Endometrial microvascular endothelial cells (primary cell): ENCODE measurements around the gene AOAH. TPM values are rescaled to one million over a fixed set of nuclear protein-coding genes. Genes with fewer than 3 reads are reported as not detected.
"Not testable (repeated sequence)": the region's sequence is repeated elsewhere in the genome, so short reads cannot be mapped to it uniquely, and the experiment has no call there.

Source experiments
- in situ Hi-C: cut with HindIII; loops from 2 replicates; pipeline ENCODE4 v1.10.0; 2017; ENCODE audit warnings: low sequenced_read_pairs, low pct_unique_long_range_greater_than_20kb; ENCODE audit errors: inconsistent ontology term
- total RNA-seq: library from RNA; depleted of rRNA; stranded (reverse); fragments of >200 nt; gene quantifications from one replicate; pipeline ENCODE4 v1.2.3, GENCODE V29; 2015; ENCODE audit errors: inconsistent ontology term

Gene AOAH
- total RNA-seq, 1 donor from 2014 or later: not detected

- in situ Hi-C loops: no loop called here
Observed at GRCh38 chr7:36711256-36711655, 13.0 kb downstream of the AOAH start.

GRCh38 chr7:36710186-36710791 is 14.0 kb downstream of the AOAH start:
- in situ Hi-C loops: no loop called here

GRCh38 chr7:36708767-36709166 is 15.5 kb downstream of the AOAH start:
- in situ Hi-C loops: no loop called here

DNA sequence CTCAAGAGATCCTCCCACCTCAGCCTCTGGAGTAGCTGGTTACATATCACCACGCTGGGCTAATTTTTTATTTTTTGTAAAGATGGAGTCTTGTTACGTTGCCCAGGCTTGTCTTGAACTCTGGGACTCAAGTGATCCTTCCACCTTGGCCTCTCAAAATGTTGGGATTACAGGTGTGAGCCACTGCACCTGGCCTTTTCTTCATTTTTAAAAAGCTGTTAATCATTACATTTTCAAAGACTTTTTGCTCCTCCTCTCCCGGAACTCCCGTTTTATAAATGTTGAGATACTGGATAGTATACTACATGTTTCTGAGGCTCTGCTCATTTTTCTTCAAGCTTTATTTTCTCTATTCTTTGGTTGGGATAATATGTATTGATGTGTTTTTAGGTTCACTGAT is 16.4 kb downstream of the AOAH start:
- in situ Hi-C loops: no loop called here

DNA sequence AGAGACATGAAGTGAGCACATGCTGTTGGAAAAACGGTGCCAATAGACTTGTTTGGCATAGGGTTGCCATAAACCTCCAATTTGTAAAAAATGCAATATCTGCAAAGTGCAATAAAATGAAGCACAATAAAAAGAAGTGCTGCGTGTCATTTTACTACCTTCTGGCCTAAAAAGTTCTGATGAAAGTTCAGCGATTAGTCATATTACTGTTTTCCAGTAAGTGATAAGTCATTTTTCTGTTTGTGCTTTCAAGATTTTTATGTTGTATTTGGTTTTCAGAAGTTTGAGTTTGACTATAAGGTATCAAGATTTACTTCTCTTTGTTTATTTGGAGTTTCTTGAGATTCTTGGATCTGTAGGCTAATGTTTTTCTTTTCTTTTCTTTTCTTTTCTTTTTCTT is 16.8 kb downstream of the AOAH start:
- in situ Hi-C loops: no loop called here

DNA sequence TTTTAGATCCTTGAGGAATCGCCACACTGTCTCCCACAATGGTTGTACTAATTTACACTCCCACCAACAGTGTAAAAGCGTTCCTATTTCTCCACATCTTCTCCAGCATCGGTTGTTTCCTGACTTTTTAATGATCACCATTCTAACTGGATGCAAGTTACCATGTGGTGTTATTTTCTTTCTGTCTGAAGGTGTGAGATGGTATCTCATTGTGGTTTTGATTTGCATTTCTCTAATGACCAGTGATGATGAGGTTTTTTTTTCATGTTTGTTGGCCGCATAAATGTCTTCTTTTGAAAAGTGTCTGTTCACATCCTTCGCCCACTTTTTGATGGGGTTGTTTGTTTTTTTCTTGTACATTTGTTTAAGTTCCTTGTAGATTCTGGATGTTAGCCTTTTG is 20.4 kb downstream of the AOAH start:
- in situ Hi-C loops: not testable (repeated sequence)

- in situ Hi-C loops: no loop called here
Observed at GRCh38 chr7:36692456-36692855, 31.8 kb downstream of the AOAH start.

GRCh38 chr7:36691983-36692382 is 32.3 kb downstream of the AOAH start:
- in situ Hi-C loops: no loop called here

GRCh38 chr7:36690514-36691187 is 33.6 kb downstream of the AOAH start:
- in situ Hi-C loops: no loop called here

DNA sequence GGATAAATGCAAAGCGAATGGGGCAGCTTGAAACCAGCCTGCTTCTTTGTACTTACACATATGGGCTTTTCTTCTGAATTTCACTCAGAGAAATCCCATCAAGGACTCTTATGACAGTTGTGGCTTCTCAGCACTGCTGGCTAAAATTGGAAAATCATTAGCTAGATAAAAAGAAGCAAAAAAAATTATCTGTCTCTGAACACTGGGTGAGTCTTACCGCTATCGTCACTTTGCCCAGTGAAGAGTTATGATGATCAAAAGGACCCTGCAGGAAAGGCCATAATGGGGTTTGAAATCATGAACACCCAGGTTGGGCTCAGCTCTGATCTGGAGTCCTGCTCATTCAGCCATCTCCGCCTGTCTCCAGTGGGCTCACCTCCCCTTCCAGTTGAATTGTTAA is 34.3 kb downstream of the AOAH start:
- in situ Hi-C loops: no loop called here

GRCh38 chr7:36686499-36686898 is 37.8 kb downstream of the AOAH start:
- in situ Hi-C loops: no loop called here

- in situ Hi-C loops: no loop called here
Observed at GRCh38 chr7:36684954-36685353, 39.3 kb downstream of the AOAH start.

GRCh38 chr7:36683695-36684357 is 40.5 kb downstream of the AOAH start:
- in situ Hi-C loops: no loop called here

DNA sequence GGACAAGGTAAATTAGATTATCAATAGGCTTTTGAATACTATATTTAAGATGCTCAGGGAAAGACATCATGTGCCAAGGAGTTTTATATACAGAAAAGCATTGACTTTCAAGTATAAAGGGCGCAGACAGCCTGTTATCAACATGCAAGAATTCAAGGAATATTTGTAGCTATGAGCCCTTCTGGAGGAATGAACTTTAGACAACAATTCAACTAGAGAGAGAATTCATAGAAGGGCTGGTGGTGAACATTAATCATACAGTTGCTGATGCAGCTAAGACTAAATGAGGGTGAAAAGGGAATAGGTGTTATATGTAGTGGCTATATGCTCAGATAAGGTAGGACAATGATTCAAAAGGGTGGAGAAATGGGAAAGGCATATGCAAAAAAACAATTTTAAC is 41.2 kb downstream of the AOAH start:
- in situ Hi-C loops: no loop called here

DNA sequence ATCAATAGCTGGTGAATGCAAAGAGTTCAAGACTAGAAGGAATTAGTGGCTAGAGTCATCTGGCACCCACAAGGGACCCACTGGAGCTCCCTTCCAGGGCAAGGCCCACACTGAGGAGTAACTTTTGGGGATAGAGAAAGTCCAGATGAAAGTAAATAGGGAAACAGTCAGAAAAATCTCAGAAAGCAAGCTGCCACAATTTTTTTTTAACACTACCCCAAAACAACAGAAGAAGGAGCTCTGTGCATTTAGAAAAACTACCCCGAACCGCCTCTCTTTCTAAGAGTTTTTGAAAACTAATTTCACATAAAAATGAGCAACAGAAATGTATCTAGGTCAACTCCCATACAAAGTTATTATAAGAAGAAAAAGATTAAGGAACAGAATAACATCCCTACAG is 42.2 kb downstream of the AOAH start:
- in situ Hi-C loops: no loop called here

- in situ Hi-C loops: no loop called here
Observed at GRCh38 chr7:36677769-36678437, 46.4 kb downstream of the AOAH start.

DNA sequence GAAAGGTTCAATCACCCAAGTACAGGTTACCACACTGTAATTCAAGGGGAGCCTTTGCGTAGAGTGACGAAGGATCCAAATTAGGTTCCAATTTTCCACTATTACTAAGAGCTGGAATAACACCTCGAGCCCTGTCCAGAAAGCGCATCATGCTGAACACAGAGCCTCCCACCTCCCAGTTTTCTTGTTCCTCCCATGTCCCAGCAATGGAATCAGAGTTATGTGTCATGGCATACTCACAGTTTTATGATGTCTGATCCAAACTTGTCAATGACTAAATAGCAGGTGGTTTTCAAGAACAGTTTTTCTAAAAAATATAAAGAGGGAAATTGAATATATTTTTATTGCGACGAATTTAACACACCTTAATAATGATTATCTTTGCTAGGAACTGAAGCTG is 50.6 kb downstream of the AOAH start:
- in situ Hi-C loops: no loop called here

GRCh38 chr7:36671432-36671829 is 52.9 kb downstream of the AOAH start:
- in situ Hi-C loops: no loop called here

- in situ Hi-C loops: no loop called here
Observed at GRCh38 chr7:36670585-36671431, 53.5 kb downstream of the AOAH start.
